ENCODE results near the gene STK11. TPM values are rescaled to one million over a fixed set of nuclear protein-coding genes. Genes with fewer than 3 reads are reported as not detected.
A peak's percentile ranks its signal among the peaks of the same experiment; 100 is the strongest.

The STK11 gene
- total RNA-seq, 4 donors from 2014 or later = 52.2 to 95.7 (median 73.2) TPM

- no peaks in the 10 kb centered on the region for H3K9me3 ChIP-seq
- no peak for DNase-seq (ENCODE audit: extremely low spot score)
- peak overlapping the region in 1 of 4 donors; percentile 8 for H3K27ac ChIP-seq (replicated peaks in 1 of 4)
- H3K4me3 ChIP-seq = no peak overlapping the region
- no peak for TF ChIP-seq POLR2A (IDR thresholded peaks at IDR 0.05; ENCODE audit: low read depth)
- TF ChIP-seq POLR2AphosphoS5 (IDR thresholded peaks at IDR 0.05) = no peak
- TF ChIP-seq EP300 (IDR thresholded peaks at IDR 0.05) = no peak
- TF ChIP-seq, protein P1, sequence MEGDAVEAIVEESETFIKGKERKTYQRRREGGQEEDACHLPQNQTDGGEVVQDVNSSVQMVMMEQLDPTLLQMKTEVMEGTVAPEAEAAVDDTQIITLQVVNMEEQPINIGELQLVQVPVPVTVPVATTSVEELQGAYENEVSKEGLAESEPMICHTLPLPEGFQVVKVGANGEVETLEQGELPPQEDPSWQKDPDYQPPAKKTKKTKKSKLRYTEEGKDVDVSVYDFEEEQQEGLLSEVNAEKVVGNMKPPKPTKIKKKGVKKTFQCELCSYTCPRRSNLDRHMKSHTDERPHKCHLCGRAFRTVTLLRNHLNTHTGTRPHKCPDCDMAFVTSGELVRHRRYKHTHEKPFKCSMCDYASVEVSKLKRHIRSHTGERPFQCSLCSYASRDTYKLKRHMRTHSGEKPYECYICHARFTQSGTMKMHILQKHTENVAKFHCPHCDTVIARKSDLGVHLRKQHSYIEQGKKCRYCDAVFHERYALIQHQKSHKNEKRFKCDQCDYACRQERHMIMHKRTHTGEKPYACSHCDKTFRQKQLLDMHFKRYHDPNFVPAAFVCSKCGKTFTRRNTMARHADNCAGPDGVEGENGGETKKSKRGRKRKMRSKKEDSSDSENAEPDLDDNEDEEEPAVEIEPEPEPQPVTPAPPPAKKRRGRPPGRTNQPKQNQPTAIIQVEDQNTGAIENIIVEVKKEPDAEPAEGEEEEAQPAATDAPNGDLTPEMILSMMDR (IDR thresholded peaks at IDR 0.05) = no peak
- intact Hi-C loops (cut with DNase I) = no loop called here
- 94% methylated on average over 38 of the region's 41 CpGs for WGBS
- H3K27me3 ChIP-seq = no peaks in the 10 kb centered on the region
- peaks cover 14 to 68% (median 44%) of the 10 kb centered on the region in 4 donors for H3K4me1 ChIP-seq
- peaks cover 0 to 35% (median 17%) of the 10 kb centered on the region in 4 donors for H3K36me3 ChIP-seq
Measured at GRCh38 chr19:1163283-1163933, 42.2 kb upstream of the STK11 start.

GRCh38 chr19:1163934-1164683 lies 41.5 kb upstream of the STK11 start:
- Histone ChIP-seq H3K36me3 (peaks cover 0 to 35% (median 21%) of the 10 kb centered on the region in 4 donors), H3K27me3 (no peaks in the 10 kb centered on the region), H3K4me1 (peaks cover 14 to 75% (median 51%) of the 10 kb centered on the region in 4 donors), H3K4me3 (no peak overlapping the region), H3K9me3 (no peaks in the 10 kb centered on the region), H3K27ac (replicated peaks in 1 of 4) (no peak overlapping the region)
- 63% methylated on average over 16 of the region's 20 CpGs for WGBS
- intact Hi-C loops (cut with DNase I) = no loop called here
- TF ChIP-seq EP300 (IDR thresholded peaks at IDR 0.05) (no peak), POLR2A (IDR thresholded peaks at IDR 0.05; ENCODE audit: low read depth) (no peak), POLR2AphosphoS5 (IDR thresholded peaks at IDR 0.05) (no peak)
- TF ChIP-seq, protein P1 (IDR thresholded peaks at IDR 0.05) = no peak
- DNase-seq (ENCODE audit: extremely low spot score) = no peak

- Histone ChIP-seq H3K9me3 (no peaks in the 10 kb centered on the region), H3K4me3 (no peak overlapping the region), H3K36me3 (peaks cover 0 to 37% (median 21%) of the 10 kb centered on the region in 4 donors), H3K27me3 (no peaks in the 10 kb centered on the region), H3K4me1 (peaks cover 20 to 81% (median 58%) of the 10 kb centered on the region in 4 donors), H3K27ac (replicated peaks in 1 of 4) (peak overlapping the region in 2 of 4 donors; percentile 19 to 34)
- WGBS = 75% methylated on average over 17 of the region's 21 CpGs
- no peak for DNase-seq (ENCODE audit: extremely low spot score)
- intact Hi-C loops (cut with DNase I) = no loop called here
- TF ChIP-seq POLR2AphosphoS5 (IDR thresholded peaks at IDR 0.05) = no peak
- TF ChIP-seq, protein P1 (IDR thresholded peaks at IDR 0.05) = no peak
- TF ChIP-seq EP300 (IDR thresholded peaks at IDR 0.05) = no peak
- TF ChIP-seq POLR2A (IDR thresholded peaks at IDR 0.05; ENCODE audit: low read depth) = no peak
Measured at GRCh38 chr19:1164684-1165531, 40.7 kb upstream of the STK11 start.

DNA sequence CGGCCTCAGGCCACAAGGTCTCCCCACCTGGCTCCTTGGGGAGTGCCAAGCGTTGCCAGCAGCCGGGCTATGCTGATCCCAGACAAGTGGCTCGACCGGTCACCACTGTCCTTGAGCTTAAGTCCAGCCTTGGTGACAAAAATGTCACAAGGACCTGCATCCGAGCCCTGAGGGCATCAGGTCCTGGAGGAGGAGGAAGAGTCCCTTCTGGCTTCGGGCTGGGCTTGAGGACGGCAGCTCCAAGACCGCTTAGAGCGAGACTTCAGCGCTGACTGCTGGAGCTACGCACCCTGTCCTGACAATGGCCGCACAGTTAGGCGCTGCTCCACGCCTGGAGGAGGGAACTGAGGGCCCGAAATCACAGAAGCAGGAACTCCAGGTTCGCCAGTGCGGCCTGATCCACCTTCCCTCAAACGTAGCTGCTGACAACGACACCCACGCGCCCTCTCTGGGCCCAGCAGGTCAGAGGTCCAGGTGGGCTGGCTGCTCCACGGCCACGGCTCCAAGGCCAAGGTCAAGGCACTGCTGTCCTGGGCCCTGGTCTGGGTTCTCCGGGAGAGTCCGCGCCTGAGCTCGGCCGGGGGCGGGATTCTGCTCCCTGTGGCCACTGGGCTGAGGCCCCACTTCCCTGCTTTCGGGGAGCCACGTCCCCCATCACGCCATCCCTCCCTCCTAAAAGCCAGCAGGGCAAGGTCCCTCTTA lies 38.6 kb upstream of the STK11 start:
- TF ChIP-seq POLR2A (IDR thresholded peaks at IDR 0.05; ENCODE audit: low read depth) (no peak), POLR2AphosphoS5 (IDR thresholded peaks at IDR 0.05) (no peak), EP300 (IDR thresholded peaks at IDR 0.05) (no peak)
- TF ChIP-seq, protein P1 (IDR thresholded peaks at IDR 0.05) = no peak
- no peak for DNase-seq (ENCODE audit: extremely low spot score)
- intact Hi-C loops (cut with DNase I) = no loop called here
- no peak overlapping the region for H3K27ac ChIP-seq (replicated peaks in 1 of 4)
- peaks cover 24 to 84% (median 72%) of the 10 kb centered on the region in 4 donors for H3K4me1 ChIP-seq
- 89% methylated on average over 20 of the region's 33 CpGs for WGBS
- no peaks in the 10 kb centered on the region for H3K9me3 ChIP-seq
- peaks cover 0 to 34% (median 16%) of the 10 kb centered on the region in 4 donors for H3K36me3 ChIP-seq
- H3K4me3 ChIP-seq = no peak overlapping the region
- no peaks in the 10 kb centered on the region for H3K27me3 ChIP-seq
